NCI-H1105 (cell line): ENCODE results near the gene SPTB.

Source experiments
- DNase-seq: peaks from one replicate; lab custom pipeline; 2025; lab: John Stamatoyannopoulos, UW

Gene SPTB

DNA sequence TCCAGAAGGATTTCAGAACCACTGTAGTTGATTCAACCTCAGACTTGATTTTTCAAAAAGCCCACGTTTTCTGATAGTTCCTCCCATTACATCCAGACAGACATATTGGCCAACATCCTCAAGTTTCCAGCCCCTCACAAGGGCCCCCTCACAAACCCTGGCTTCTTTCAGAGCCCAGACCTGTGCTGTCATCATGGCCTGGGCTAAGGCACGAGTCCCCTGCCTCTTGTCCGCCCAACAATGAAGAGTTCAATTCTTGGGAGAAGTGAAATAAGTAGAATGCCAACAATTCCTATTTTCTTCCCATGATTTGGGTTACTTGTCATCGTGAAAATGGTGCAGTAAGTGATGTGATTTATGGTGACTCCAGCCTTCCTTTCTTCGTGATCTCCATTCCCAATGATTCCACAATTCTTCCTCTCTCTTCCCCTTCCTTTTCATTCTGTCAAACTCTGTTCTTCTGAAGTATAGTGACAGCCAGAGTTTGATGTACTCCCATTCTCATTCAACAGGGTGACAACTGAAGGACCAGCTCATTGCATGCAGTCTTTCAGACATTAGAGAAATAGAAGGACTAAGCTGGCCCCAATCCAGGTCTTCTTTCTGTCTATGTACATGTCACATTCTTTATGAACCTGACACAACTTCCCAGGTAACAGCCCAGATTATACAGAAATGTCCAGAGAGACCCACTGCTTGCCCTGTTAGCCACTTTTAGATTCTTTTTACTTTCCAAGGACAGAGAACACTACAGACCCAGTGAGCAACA is 29.2 kb downstream of the SPTB start:
- no peak for DNase-seq

DNA sequence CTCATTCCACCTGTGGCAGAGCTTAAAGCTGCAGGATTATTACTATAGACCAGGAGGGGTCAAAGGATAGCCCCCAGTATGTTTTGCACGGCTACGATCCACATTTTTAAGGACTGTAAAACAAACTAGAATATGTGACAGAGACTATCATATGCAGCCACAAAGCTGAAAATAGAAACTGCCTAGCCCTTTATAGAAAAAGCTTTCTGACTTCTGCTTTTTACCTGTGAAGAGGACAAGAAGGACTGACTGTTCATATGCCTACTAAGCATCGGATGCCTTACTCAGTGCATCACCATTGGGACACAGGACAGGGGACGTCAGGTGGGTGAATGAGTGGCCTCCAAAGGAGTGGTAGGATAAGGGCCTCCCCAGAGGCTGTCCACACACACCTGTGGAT is 29.8 kb downstream of the SPTB start:
- DNase-seq = no peak

DNA sequence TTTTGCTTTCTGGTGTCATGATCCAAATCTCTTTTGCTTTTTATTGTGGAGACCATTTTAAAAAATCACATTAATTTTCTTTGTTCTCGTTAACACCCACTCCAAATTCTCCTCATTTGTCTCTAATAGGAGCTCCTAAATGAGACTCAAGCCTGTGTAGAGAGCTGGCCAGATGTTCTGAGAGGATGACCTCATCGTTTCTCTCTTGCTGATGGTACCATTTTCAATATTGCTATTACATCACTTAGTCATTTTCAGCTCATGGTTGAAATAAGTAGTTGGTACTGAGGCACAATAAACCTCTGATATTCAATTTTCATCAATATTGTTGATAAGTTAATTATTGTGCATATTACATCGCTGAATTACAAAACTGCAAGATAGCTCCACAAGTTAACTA is 31.5 kb downstream of the SPTB start:
- DNase-seq = no peak

DNA sequence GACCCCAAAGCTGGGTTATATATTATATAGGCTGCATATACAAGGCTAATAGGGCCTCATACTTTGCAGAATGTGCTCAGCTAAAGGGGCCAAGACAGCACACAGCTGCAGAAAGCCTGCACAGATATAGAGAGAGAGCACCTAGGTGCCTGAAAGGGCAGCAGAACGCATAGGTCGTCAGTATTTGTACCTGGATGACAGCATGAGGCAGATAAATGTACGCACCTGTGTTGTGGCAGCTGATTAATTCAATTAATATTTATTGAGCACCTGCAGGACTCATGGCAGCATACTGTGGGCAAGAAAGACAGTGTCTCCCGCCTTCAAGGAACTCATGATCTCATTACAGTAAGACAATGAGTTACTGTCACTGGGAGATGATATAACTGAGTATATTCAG is 33.4 kb downstream of the SPTB start:
- DNase-seq = no peak

DNA sequence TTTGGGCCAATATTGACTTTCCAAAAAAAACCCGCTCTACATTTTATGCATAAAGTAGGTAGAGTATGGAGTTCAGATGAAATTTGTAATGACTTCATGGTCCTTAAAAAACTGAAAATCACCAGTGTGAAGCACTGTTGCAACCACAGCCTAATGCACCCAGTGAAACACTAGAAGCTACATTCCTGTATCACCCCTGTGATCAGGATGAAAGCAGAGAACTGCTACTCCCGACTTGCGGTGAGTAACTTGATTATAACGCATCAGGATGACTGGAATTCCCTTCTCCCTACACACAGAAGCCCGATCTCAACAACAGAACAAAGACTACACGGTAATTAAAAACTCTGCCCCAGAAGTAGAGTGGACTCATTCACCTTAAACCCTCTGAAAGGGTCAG is 33.8 kb downstream of the SPTB start:
- DNase-seq = no peak

DNA sequence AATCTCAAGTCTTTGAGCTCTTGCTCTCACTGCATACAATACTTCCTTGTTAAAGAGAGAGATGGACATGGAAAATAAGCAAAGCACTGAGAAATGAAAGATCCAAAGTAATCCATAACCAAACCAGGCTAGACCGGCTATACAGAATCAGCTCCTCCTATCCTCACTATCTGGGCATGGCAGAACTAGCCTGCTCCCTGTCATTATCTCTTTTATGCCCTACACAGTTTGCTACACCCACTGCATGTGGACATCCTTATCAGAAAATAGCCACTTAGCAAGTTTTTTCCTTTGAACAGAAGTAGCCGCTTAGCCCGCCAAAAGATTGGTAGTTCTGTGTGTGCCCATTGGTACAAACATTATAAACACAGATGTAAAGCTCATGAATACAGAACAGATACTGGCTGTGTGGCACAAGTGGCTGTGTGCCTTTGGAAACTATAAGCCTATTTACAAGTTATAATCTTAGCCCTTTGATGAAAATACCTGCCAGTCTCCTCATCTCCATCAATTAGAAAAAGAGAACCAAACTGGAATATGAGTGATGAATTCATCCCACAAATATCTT is 34.7 kb downstream of the SPTB start:
- no peak for DNase-seq

DNA sequence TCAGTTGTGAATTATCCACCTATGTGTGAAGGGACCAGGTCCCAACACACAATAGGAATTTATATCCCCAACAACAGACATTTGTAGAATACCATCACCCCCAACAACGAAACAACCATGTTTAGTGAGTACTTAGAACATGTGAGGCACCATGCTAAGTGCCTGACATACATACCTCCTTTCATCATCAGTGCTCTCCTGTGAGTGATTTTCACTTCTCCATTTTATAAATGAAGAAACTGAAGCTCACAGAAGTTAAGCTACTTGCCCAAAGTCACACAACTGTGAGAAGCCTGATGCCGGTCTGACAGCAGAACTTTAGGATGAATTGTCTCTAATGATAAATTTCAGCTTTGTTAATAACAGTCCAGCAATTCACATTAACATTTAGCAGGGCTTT is 35.4 kb downstream of the SPTB start:
- no peak for DNase-seq

DNA sequence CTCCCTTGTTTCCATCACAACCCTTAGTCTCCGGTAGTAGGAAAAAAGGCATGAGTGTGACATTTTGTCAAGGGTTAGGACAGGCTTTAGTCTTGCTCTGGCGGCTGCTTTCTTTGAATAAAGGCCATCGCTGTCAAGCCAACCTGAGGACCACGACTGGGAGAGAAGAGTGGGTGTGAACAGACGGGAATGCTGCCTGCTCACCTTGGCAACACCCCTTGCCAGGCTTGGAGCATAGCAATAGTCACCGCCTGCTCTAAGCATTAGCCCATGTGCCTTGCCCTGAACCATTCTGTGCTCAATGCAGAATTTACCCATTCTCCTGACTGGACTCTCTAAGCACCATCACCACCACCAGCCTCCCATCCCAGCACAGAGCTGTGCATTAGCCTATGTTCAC is 36.2 kb downstream of the SPTB start:
- no peak for DNase-seq

DNA sequence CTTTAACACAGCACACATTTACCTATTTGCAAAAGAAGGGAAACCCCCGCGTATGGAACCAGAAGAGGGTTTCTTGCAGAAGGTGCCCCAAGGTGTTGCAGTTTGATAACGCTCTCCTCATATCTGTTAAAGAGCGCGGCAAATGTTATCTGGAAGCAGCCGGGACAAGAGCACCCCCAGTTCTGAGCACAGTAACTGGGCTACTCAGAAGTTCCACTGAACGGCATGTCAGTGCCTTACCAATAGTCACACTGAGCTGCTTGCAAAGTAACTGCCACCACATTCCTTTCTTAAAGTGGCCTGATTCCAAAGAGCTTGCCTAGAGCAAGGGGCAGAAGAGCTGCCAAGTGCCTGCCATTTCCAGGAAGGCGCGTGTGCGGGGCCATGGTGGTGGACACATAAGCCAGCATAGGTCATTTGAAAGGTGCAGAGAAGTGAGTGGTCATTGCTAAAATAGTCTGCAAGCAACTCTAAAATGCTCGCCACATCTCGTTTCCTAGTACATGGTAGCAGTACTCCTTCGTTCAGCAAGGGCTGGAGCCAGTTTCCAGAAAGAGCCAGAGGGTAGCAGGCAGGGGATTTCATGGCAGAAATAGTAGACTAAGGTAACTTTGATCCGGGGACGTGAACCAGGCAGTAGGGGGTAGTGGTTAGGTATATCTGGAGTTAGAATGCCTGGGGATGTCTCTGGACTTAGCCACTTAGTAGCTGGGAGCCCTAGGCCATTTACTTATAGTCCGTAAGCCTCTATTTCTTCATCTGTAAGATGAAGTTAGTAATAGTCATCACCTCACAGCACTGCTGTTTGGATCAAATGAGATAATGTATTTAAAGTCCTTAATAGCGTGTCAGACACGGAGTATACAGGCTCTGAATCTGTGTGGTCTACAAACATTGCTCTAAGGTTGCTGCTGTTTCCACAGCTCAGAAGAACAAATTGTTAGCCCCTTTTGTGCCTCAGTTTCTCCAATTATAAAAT is 37.6 kb downstream of the SPTB start:
- no peak for DNase-seq

DNA sequence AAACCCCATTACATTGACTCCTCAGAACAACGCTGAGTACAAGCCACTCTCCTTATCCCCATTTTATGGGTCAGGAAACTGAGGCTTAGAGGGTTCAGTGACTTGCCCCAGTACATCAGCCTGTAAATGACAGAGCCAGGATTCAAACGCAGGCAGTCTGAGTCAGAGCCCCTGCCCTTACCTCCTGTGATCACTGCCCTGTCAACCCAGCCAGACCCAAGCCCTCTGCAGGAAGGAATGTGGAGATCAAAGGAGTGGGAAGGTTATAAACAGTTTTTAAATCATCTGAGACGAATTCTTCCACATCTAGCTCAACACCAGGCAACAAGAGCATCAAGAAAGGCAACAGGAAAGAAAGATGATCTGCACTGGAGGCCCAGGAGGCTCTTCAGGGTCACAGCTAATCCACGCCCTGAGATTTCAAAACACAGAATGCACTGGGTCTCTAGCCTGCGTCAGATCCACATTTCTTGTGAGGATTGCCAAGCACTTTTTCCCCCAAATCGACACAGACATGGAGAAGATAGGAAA is 38.5 kb downstream of the SPTB start:
- no peak for DNase-seq

DNA sequence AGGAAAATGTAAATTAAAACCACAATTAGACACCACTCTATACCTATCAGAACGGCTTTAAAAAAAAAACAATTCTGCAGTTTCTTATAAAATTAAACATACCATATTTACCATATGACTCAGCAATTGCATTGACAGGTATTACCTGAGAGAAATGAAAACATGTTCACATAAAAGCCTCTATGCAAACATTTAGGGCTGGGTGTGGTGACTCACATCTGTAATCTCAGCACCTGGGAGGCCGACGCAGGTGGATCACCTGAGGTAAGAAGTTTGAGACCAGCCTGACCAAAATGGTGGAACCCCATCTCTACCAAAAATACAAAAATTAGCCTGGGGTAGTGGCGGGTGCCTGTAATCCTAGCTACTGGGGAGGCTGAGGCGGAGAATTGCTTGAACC is 41.1 kb downstream of the SPTB start:
- DNase-seq = no peak

DNA sequence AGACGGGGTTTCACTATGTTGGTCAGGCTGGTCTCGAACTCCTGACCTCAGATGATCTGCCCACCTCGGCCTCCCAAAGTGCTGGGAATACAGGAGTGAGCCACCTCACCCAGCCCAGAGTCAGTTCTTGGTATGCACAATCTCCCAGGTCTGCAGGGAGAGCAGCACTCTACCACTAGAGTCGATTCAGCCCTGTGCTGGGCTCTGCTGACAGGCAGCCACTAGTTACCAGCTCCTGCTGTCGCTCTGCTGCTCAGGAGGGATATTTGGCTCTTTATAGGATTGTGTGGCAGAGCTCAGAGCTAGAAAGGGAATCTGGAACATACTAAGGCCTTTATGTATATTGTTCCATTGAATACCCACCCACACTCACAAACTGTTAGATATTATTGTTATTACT is 44.3 kb downstream of the SPTB start:
- DNase-seq = no peak

DNA sequence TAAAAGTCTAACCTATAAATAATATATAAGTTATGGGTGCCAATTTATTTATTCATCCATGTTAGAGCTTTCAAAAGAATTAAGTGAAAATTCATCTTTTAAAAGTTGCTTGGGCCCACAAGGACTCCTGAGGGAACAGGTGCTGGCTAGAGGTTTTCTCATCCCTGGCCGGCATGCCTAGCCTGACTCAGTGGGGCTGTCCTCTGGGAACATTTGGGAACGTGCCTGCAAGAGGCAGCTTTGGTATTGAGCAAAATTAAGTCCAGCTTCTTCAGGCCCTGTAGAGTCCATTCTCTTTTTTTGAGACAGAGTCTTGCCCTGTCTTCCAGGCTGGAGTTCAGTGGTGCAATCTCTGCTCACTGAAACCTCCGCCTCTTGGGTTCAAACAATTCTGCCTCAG is 44.7 kb downstream of the SPTB start:
- no peak for DNase-seq

DNA sequence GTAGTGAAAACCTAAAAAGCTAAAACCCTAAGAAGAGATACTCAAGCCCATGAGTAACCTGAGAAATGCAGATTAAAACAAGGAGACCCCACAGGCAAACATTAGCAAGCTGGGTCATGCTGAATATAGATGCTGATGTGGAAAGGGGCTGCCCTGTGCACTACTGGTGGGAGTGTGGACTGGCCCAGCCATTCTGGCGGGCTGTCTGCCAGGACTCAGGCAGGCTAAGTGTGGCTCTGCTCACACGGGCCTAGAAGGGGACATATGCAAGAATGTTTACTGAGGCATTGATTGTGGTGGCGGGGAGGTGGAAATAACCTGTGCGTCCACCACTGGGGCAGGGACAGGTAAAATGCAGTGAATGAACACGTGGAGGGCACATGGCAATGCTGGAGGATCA is 48.3 kb downstream of the SPTB start:
- no peak for DNase-seq

DNA sequence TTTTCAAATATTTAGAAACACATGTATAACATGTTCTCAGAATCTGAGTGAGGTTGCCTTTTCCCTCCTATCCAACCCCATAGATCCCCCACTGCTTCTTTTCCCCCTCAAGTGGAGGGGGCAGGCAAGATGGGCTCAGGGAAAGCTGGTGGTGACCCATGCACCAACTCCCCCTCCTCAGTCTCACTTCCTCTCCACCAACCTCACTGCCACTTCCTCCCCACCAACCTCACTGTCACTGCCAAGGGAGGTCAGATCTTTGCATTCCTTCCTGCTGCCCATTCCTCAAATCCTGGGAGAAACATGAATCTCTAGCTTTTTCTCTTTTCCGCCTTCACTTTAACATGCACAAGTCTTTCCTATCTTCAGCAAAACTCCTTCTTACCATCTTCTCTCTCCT is 48.7 kb downstream of the SPTB start:
- no peak for DNase-seq

DNA sequence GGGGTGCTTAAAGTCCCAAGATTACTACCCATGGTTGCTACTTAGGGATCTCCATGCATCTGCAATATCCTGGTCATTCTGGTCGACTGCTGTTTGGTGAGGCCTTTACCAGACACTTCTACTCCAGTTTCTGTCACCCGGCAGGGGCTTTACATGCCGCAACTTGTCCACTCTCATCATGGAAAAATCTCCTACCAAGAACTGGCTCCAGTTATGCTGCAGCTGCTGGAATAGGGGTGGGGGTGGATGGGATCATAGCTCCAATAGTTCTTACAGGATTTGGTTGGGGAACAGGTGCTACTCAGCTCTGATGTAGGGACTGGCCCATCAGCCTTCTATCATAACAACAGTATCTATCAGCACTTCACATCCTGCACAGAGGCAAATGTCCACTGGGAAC is 51.6 kb downstream of the SPTB start:
- peak; percentile 40 for DNase-seq

DNA sequence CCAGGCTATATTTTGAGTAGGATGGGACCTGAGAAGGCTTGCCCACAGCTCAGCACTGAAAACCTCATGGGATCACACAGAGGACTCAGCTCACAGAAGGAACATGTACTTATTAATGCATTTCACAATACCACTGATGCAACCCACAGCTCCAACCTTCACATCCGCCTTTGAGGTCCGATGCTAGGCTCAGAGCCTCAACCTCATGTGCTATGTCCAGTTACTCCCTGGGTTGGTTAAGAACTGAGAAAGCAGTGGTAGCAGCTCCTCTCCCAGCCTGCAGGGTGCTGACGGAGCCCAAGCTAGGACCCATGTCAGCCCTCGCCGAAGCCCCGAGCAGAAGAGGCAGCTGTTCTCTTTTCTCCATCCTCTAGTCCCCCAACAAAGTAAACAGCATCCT is 52.9 kb downstream of the SPTB start:
- no peak for DNase-seq

DNA sequence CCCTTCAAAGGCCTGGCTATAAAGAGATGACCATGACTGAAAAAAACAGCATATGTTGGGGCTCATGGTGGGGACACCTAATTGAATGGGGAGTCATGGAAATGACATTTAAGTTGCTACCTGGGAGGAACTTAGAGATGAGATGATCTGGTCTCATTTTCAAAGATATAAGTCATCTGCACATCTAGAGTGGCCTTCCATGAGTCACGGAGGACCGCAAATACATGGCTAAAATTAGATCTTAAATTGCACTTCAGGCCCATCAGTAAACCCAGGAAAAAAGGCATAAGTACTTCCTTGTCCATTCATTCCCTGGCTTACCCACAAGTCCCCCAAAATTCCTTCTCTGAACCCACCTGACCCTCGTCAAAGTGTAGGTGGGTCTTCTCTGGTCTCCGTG is 53.4 kb downstream of the SPTB start:
- DNase-seq = no peak

DNA sequence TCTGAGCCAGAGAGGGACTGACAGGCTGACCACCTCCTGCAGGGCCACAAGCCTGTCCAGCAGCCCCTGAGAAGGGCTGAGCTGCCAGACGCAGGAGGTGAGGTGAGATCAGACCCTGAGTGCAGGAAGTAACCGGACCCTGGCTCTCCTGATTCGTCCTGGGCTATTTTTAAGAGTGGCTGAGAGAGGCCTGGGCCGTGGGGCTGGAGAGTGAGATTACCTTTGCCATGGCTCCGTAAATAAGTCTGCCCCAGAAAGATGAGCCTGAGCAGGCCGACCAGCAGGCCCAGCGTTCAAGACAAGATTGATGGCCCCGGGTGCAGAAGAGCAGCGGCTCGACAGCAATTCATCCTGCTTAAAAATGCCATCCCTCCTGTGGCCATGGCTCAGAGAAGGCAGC is 54.2 kb downstream of the SPTB start:
- DNase-seq = no peak

DNA sequence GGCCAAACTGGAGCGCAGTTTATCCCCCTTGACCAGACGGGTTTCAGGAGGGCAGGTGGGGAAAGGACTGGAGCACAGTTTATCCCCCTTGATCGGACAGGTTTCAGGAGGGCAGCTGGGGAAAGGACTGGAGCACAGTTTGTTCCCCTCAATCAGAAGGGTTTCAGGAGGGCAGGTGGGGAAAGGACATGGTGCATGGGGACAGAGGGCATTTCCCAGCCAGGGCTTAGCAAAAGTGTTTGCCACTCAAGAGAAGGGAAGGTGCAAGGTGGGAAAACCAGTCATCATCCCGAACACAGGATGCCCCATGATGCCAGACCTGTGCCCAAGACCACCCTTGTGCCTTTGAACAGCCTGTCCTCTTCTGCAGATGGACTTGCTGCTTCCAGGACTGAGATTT is 54.7 kb downstream of the SPTB start:
- DNase-seq = no peak

DNA sequence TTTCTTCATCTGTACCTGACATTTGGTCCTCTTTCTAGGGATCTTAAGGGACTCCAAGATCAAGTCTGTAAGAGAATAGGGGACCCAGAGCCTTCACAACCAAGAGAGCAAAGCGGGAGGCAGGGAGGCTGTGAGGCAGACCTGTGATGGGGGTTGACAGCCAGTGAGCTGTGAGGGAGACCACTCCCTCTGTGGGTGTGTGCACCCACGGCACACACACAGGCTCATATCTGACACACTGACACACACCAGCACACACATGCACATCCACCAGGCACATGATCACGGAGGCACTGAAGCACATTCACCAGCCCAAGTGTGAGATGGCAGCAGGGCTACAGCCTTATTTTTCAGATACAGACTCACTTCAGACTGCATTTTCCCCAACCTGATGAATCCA is 55.2 kb downstream of the SPTB start:
- no peak for DNase-seq

DNA sequence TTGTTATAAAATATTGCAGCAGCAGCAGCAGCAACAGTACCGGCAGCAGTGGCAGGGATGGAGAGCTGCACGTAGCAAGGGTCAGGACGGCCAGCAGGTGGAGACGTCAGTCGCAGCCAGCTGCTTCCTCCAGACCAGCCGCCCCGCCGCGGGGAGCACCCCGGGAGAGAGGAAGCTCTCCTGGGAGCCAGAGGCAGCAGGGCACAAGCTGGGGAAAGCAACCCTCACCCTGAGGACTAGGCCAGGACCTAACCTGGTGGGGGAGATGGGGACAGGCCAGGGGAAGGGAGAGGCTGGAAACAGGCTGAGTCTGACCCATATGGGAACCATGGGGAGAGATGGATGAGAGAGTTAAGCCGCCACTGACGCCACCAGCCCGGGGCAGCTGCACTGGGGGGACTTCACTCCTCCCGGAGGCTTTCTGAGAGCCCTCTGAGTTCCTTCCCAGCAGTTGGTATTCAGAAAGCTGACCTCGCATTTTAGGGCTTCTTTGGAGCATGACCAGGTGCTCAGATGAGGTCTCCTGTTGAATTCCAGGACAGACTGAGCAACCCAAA is 56.3 kb downstream of the SPTB start:
- DNase-seq = peak; percentile 56
